WTC11 (cell line): ENCODE measurements around the gene ITGAV. TPM values are rescaled to one million over a fixed set of nuclear protein-coding genes. Genes with fewer than 3 reads are reported as not detected.

Experiments used
- ATAC-seq: fragments of 200-7000 bp; cut with Tn5 transposase; 2 replicates; pipeline ENCODE4 v1.10.0; 2021; ENCODE audit warnings: mild to moderate bottlenecking, moderate library complexity
- CTCF ChIA-PET: fragments of 300-600 bp; sonication (Branson Sonifier 250); formaldehyde crosslinking; loops from one replicate; lab custom pipeline; 2021; ENCODE audit warnings: antibody characterized with exemption; lab: Charles Lee
- POLR2A ChIA-PET: fragments of 350-600 bp; sonication (Branson Sonifier 250); formaldehyde crosslinking; loops from one replicate; lab custom pipeline; 2021; ENCODE audit warnings: antibody characterized with exemption; lab: Charles Lee
- DNase-seq: peaks from one replicate; pipeline ENCODE4 v3.0.0; 2021; ENCODE audit warnings: low spot score
- H3K27ac Mint-ChIP-seq: 2 replicates; pipeline ENCODE4 v1.8.0; 2021; ENCODE audit warnings: mixed read lengths
- H3K27me3 Mint-ChIP-seq: 2 replicates; pipeline ENCODE4 v1.8.0; 2021; ENCODE audit warnings: low read depth, mild to moderate bottlenecking, moderate library complexity, mixed read lengths
- H3K36me3 Mint-ChIP-seq: 2 replicates; pipeline ENCODE4 v1.8.0; 2021; ENCODE audit warnings: mixed read lengths
- H3K4me1 Mint-ChIP-seq: 2 replicates; pipeline ENCODE4 v1.8.0; 2022; ENCODE audit warnings: mixed read lengths
- H3K4me3 Mint-ChIP-seq: 2 replicates; pipeline ENCODE4 v1.8.0; 2021; ENCODE audit warnings: mild to moderate bottlenecking, moderate library complexity, mixed read lengths
- H3K9me3 Mint-ChIP-seq: 2 replicates; pipeline ENCODE4 v1.8.0; 2021; ENCODE audit warnings: mixed read lengths
- ATF6 ChIP-seq: sonication (generic); formaldehyde crosslinking; IDR thresholded peaks from 2 replicates; pipeline ENCODE4 v1.8.1; 2023; ENCODE audit warnings: mild to moderate bottlenecking, missing genetic modification reagents
- ERG ChIP-seq: fragments of 250-450 bp; sonication (Bioruptor Pico); IDR thresholded peaks from 2 replicates; pipeline ENCODE4 v1.8.0; 2021; ENCODE audit warnings: mild to moderate bottlenecking
- ESRRA ChIP-seq: sonication (generic); formaldehyde crosslinking; IDR thresholded peaks from 2 replicates; pipeline ENCODE4 v1.8.1; 2022; ENCODE audit warnings: mild to moderate bottlenecking, missing genetic modification reagents, borderline replicate concordance
- FOXJ3 ChIP-seq: sonication (generic); formaldehyde crosslinking; IDR thresholded peaks from 2 replicates; pipeline ENCODE4 v1.9.0; 2021; ENCODE audit warnings: missing genetic modification reagents, mild to moderate bottlenecking, borderline replicate concordance
- HMGA2 ChIP-seq: fragments of 250-450 bp; sonication (Bioruptor Pico); IDR thresholded peaks from 2 replicates; pipeline ENCODE4 v1.4.0; 2021; ENCODE audit warnings: mild to moderate bottlenecking, moderate library complexity
- IRF2 ChIP-seq: sonication (generic); formaldehyde crosslinking; IDR thresholded peaks from 2 replicates; pipeline ENCODE4 v1.8.0; 2022; ENCODE audit warnings: low read depth, missing genetic modification reagents, borderline replicate concordance
- MAX ChIP-seq: sonication (generic); formaldehyde crosslinking; IDR thresholded peaks from 2 replicates; pipeline ENCODE4 v1.8.0; 2022; ENCODE audit warnings: mild to moderate bottlenecking, missing genetic modification reagents
- MLX ChIP-seq: sonication (generic); formaldehyde crosslinking; IDR thresholded peaks from 2 replicates; pipeline ENCODE4 v1.8.1; 2023; ENCODE audit warnings: mild to moderate bottlenecking, missing genetic modification reagents, moderate library complexity
- MYBL2 ChIP-seq: sonication (generic); formaldehyde crosslinking; IDR thresholded peaks from 2 replicates; pipeline ENCODE4 v1.8.1; 2023; ENCODE audit warnings: mild to moderate bottlenecking, moderate library complexity, missing genetic modification reagents
- NFYB ChIP-seq: sonication (generic); formaldehyde crosslinking; conservative IDR thresholded peaks from 2 replicates; pipeline ENCODE4 v1.8.0; 2022; ENCODE audit warnings: low read depth, missing genetic modification reagents
- NR2C2 ChIP-seq: sonication (generic); formaldehyde crosslinking; IDR thresholded peaks from 2 replicates; pipeline ENCODE4 v1.8.0; 2022; ENCODE audit warnings: mild to moderate bottlenecking, missing genetic modification reagents
- OVOL2 ChIP-seq: fragments of 250-450 bp; sonication (Bioruptor Pico); IDR thresholded peaks from 2 replicates; pipeline ENCODE4 v1.9.0; 2021; ENCODE audit warnings: mild to moderate bottlenecking, borderline replicate concordance
- SP1 ChIP-seq: sonication (generic); formaldehyde crosslinking; conservative IDR thresholded peaks from 2 replicates; pipeline ENCODE4 v1.8.1; 2022; ENCODE audit warnings: missing genetic modification reagents
- ZBTB43 ChIP-seq: sonication (generic); formaldehyde crosslinking; IDR thresholded peaks from 2 replicates; pipeline ENCODE4 v1.8.1; 2023; ENCODE audit warnings: mild to moderate bottlenecking, missing genetic modification reagents
- ZNF121 ChIP-seq: sonication (generic); formaldehyde crosslinking; IDR thresholded peaks from 2 replicates; pipeline ENCODE4 v1.8.0; 2023; ENCODE audit warnings: missing genetic modification reagents
- ZNF219 ChIP-seq: sonication (generic); formaldehyde crosslinking; IDR thresholded peaks from 2 replicates; pipeline ENCODE4 v1.8.0; 2023; ENCODE audit warnings: missing genetic modification reagents, mild to moderate bottlenecking, borderline replicate concordance
- ZNF263 ChIP-seq: sonication (generic); formaldehyde crosslinking; IDR thresholded peaks from 2 replicates; pipeline ENCODE4 v1.8.1; 2022; ENCODE audit warnings: low read depth, mild to moderate bottlenecking, moderate library complexity, missing genetic modification reagents
- ZNF317 ChIP-seq: sonication (generic); formaldehyde crosslinking; IDR thresholded peaks from 2 replicates; pipeline ENCODE4 v1.8.1; 2023; ENCODE audit warnings: low read depth, mild to moderate bottlenecking, moderate library complexity, missing genetic modification reagents, borderline replicate concordance
- ZNF512 ChIP-seq: sonication (generic); formaldehyde crosslinking; IDR thresholded peaks from 2 replicates; pipeline ENCODE4 v1.8.1; 2022; ENCODE audit warnings: missing genetic modification reagents, borderline replicate concordance
- total RNA-seq: library from RNA; stranded (reverse); gene quantifications from 3 replicates; pipeline ENCODE4 v1.2.3, GENCODE V29; 2021
- TF ChIP-seq, protein P1 (sequence below): fragments of 250-450 bp; sonication (Bioruptor Pico); IDR thresholded peaks from 2 replicates; pipeline ENCODE4 v1.9.0; 2021; ENCODE audit warnings: moderate library complexity, mild to moderate bottlenecking, inconsistent platforms, borderline replicate concordance

ITGAV gene
- total RNA-seq, 1 experiment from 2014 or later: 30.0 TPM

DNA sequence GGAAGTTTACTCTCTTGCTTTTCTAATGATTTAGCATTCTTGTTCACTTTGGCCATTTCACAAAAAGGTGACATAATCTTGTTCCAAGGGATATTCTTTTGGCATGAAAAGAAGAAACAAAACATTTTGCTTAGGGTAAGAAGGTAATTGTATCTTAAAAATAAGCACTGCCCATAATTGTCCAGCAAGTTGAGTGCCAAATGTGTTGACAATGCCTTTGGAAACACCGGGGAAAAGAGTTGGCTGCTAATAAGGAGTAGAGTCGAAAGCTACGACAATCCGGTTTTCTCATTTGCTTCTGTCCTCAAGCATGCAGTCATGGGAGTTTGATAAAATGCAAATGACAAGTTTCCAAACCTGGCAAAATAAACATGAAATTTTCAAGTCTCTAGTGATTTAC, 27.3 kb downstream of the ITGAV start:
- DNase-seq: no peak
- H3K4me1 Mint-ChIP-seq: no peaks in the 10 kb centered on the region
- H3K27me3 Mint-ChIP-seq: no peaks in the 10 kb centered on the region
- H3K4me3 Mint-ChIP-seq: no peak overlapping the region
- no peak for TF ChIP-seq OVOL2
- TF ChIP-seq NFYB (CRISPR knock-in tag): no peak
- no peak for TF ChIP-seq HMGA2 (CRISPR knock-in tag)
- TF ChIP-seq ESRRA (CRISPR knock-in tag): no peak
- no peak for TF ChIP-seq ERG (CRISPR knock-in tag)
- TF ChIP-seq ZNF512 (CRISPR knock-in tag): no peak
- no peak for TF ChIP-seq ATF6
- H3K9me3 Mint-ChIP-seq: no peaks in the 10 kb centered on the region
- H3K36me3 Mint-ChIP-seq: no peaks in the 10 kb centered on the region
- POLR2A ChIA-PET: no interaction called here
- no peak for ATAC-seq
- H3K27ac Mint-ChIP-seq: no peak overlapping the region
- CTCF ChIA-PET: no interaction called here

GRCh38 chr2:186617771-186618170, 27.9 kb downstream of the ITGAV start:
- H3K4me1 Mint-ChIP-seq: no peaks in the 10 kb centered on the region
- no peaks in the 10 kb centered on the region for H3K36me3 Mint-ChIP-seq
- no peaks in the 10 kb centered on the region for H3K27me3 Mint-ChIP-seq
- no peak overlapping the region for H3K4me3 Mint-ChIP-seq
- TF ChIP-seq ZNF219 (CRISPR knock-in tag) (no peak), MLX (CRISPR knock-in tag) (no peak), HMGA2 (CRISPR knock-in tag) (no peak), ZNF121 (CRISPR knock-in tag) (no peak), ESRRA (CRISPR knock-in tag) (no peak), FOXJ3 (no peak), ZNF317 (CRISPR knock-in tag) (no peak), ZNF263 (CRISPR knock-in tag) (no peak), ZBTB43 (CRISPR knock-in tag) (no peak), SP1 (no peak), MAX (CRISPR knock-in tag) (no peak), MYBL2 (CRISPR knock-in tag) (no peak), IRF2 (CRISPR knock-in tag) (no peak), NR2C2 (no peak)
- TF ChIP-seq, protein P1, sequence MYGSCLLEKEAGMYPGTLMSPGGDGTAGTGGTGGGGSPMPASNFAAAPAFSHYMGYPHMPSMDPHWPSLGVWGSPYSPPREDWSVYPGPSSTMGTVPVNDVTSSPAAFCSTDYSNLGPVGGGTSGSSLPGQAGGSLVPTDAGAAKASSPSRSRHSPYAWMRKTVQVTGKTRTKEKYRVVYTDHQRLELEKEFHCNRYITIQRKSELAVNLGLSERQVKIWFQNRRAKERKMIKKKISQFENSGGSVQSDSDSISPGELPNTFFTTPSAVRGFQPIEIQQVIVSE: no peak
- ATAC-seq (no peak), DNase-seq (no peak)
- ChIA-PET POLR2A (no interaction called here), CTCF (no interaction called here)
- H3K9me3 Mint-ChIP-seq: no peaks in the 10 kb centered on the region
- 0 out of 2 replicates have a peak overlapping the region, but pooled peaks have one; percentile 3 for H3K27ac Mint-ChIP-seq
